Keratinocyte (primary cell): ENCODE results near the gene GAB2. TPM values are rescaled to one million over a fixed set of nuclear protein-coding genes. Genes with fewer than 3 reads are reported as not detected.

Experiments used
- DNase-seq: peaks from one replicate; pipeline ENCODE4 v3.0.0-alpha.2; 2011; ENCODE audit warnings: low read depth, missing footprints, low spot score
- FAIRE-seq: peaks from 2 replicates; lab custom pipeline; 2011; peaks lifted over from hg19 to GRCh38; lab: Jason Lieb, UNC
- H2AFZ ChIP-seq: 2 replicates; pipeline ENCODE4 v1.6.0; 2012; ENCODE audit warnings: low read length, control low read depth, inconsistent platforms; ENCODE audit not compliant: control insufficient read depth
- H3K27ac ChIP-seq: 2 replicates; pipeline ENCODE4 v1.5.1; 2011; ENCODE audit warnings: low read length; ENCODE audit not compliant: control insufficient read depth, insufficient read depth
- H3K27me3 ChIP-seq: 3 replicates; pipeline ENCODE4 v1.6.0; 2011; ENCODE audit warnings: low read length; ENCODE audit not compliant: control insufficient read depth, insufficient read depth; ENCODE audit errors: extremely low read depth
- H3K36me3 ChIP-seq, 2 experiments: 2 replicates in 1 of 2; 3 replicates in 1 of 2; pipeline ENCODE4 v1.5.1; 2011; ENCODE audit warnings: low read length in 2 of 2, mild to moderate bottlenecking in 1 of 2; ENCODE audit not compliant: control insufficient read depth in 2 of 2, insufficient read depth in 2 of 2; ENCODE audit errors: extremely low read depth in 1 of 2
- H3K4me1 ChIP-seq: 3 replicates; pipeline ENCODE4 v1.5.1; 2011; ENCODE audit warnings: low read length; ENCODE audit not compliant: control insufficient read depth, insufficient read depth; ENCODE audit errors: extremely low read depth
- H3K4me2 ChIP-seq: 3 replicates; pipeline ENCODE4 v1.6.0; 2011; ENCODE audit warnings: low read depth, low read length; ENCODE audit not compliant: control insufficient read depth, insufficient read depth; ENCODE audit errors: extremely low read depth
- H3K4me3 ChIP-seq, 3 experiments: fragments of 200-600 bp in 1 of 3; sonication (generic) in 1 of 3; 2 replicates in 2 of 3; 3 replicates in 1 of 3; pipeline ENCODE4 v1.5.1; 2011 to 2016; ENCODE audit warnings: low read length in 3 of 3, mild to moderate bottlenecking in 3 of 3, control low read depth in 2 of 3, inconsistent platforms in 1 of 3, low read depth in 1 of 3, mixed read lengths in 1 of 3, mixed run types in 1 of 3, moderate library complexity in 1 of 3; ENCODE audit not compliant: control insufficient read depth in 2 of 3, insufficient read depth in 2 of 3; ENCODE audit errors: extremely low read depth in 1 of 3
- H3K79me2 ChIP-seq: 2 replicates; pipeline ENCODE4 v1.6.0; 2012; ENCODE audit warnings: low read length; ENCODE audit not compliant: control insufficient read depth, insufficient read depth
- H3K9ac ChIP-seq: 3 replicates; pipeline ENCODE4 v1.6.0; 2011; ENCODE audit warnings: low read length; ENCODE audit not compliant: control insufficient read depth, insufficient read depth; ENCODE audit errors: extremely low read depth
- H3K9me1 ChIP-seq: 3 replicates; pipeline ENCODE4 v1.6.0; 2011; ENCODE audit warnings: low read length; ENCODE audit not compliant: control insufficient read depth, insufficient read depth; ENCODE audit errors: extremely low read depth
- H3K9me3 ChIP-seq: 2 replicates; pipeline ENCODE4 v1.5.1; 2012; ENCODE audit warnings: low read depth, low read length; ENCODE audit not compliant: control insufficient read depth
- H4K20me1 ChIP-seq: 3 replicates; pipeline ENCODE4 v1.6.0; 2011; ENCODE audit warnings: low read length; ENCODE audit not compliant: control insufficient read depth, insufficient read depth; ENCODE audit errors: extremely low read depth
- EZH2 ChIP-seq: IDR thresholded peaks from one replicate; pipeline ENCODE4 v1.6.1; 2012; ENCODE audit warnings: inconsistent platforms, mild to moderate bottlenecking, low read length, moderate library complexity
- dilution Hi-C: fragments of 300-500 bp; cut with MboI; formaldehyde crosslinking; loops from one replicate; pipeline ENCODE4 v1.7.0; 2020; ENCODE audit warnings: low sequenced_read_pairs; ENCODE audit not compliant: extremely low pct_ligation_motif_present
- polyA plus RNA-seq, 5 experiments: library from polyadenylated mRNA; depleted of rRNA in 3 of 5; stranded (reverse) in 3 of 5; stranded (forward) in 1 of 5; unstranded in 1 of 5; fragments of >200 nt; gene quantifications; 1 replicate in 1 of 5; 2 replicates in 3 of 5; 3 replicates in 1 of 5; pipeline versions ENCODE4 v1.2.1 to v1.2.3, GENCODE V29; 2011 to 2012; ENCODE audit warnings: missing spikeins in 2 of 5, low read depth in 1 of 5, low replicate concordance in 1 of 5
- TF ChIP-seq, protein P1 (sequence below), 3 experiments: IDR thresholded peaks in 1 of 3; conservative IDR thresholded peaks in 1 of 3; optimal IDR thresholded peaks in 1 of 3; 2 replicates in 2 of 3; 3 replicates in 1 of 3; pipeline versions ENCODE3 to v1.5.1; 2011; ENCODE audit warnings: low read length in 3 of 3, mild to moderate bottlenecking in 3 of 3, moderate library complexity in 2 of 3, control low read depth in 1 of 3, inconsistent platforms in 1 of 3; ENCODE audit not compliant: insufficient read depth in 2 of 3; ENCODE audit errors: extremely low read depth in 1 of 3

Gene GAB2
- polyA plus RNA-seq, 1 donor (not counting 4 experiments of a cell fraction or from before 2014, with no cell fraction given) = 0.68 TPM

DNA sequence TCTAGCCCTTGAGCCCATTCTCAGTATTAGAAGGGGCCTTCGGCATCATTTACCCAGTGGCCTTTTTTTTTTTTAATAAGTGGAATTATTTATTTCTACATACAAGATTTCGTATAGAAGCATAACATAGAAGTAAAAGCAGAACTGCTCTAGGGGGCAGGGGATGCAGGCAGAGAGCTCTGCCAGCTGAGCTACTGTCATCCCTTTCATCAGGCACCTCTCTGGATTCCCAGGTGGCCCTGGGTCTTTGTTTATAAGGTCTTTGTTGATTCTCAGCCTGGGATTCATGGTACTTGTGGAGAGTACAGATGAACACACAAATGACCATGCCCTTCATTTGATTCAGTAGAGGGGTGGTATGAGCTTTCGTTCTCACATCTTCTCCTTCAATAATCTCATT, 66.4 kb downstream of the GAB2 start:
- H3K9ac ChIP-seq = no peak overlapping the region
- DNase-seq (no peak), FAIRE-seq (no peak)
- dilution Hi-C loops = no loop called here
- no peaks in the 10 kb centered on the region for H3K36me3 ChIP-seq
- H3K4me1 ChIP-seq = no peaks in the 10 kb centered on the region
- no peaks in the 10 kb centered on the region for H3K27me3 ChIP-seq
- no peaks in the 10 kb centered on the region for H4K20me1 ChIP-seq
- no peak overlapping the region for H3K4me3 ChIP-seq
- H3K4me2 ChIP-seq = no peak overlapping the region
- no peak overlapping the region for H2AFZ ChIP-seq
- no peak overlapping the region for H3K27ac ChIP-seq
- no peaks in the 10 kb centered on the region for H3K79me2 ChIP-seq
- TF ChIP-seq, protein P1, sequence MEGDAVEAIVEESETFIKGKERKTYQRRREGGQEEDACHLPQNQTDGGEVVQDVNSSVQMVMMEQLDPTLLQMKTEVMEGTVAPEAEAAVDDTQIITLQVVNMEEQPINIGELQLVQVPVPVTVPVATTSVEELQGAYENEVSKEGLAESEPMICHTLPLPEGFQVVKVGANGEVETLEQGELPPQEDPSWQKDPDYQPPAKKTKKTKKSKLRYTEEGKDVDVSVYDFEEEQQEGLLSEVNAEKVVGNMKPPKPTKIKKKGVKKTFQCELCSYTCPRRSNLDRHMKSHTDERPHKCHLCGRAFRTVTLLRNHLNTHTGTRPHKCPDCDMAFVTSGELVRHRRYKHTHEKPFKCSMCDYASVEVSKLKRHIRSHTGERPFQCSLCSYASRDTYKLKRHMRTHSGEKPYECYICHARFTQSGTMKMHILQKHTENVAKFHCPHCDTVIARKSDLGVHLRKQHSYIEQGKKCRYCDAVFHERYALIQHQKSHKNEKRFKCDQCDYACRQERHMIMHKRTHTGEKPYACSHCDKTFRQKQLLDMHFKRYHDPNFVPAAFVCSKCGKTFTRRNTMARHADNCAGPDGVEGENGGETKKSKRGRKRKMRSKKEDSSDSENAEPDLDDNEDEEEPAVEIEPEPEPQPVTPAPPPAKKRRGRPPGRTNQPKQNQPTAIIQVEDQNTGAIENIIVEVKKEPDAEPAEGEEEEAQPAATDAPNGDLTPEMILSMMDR (optimal IDR thresholded peaks at IDR 0.05 in 1 of 3, IDR thresholded peaks at IDR 0.05 in 1 of 3, conservative IDR thresholded peaks at IDR 0.05 in 1 of 3; ENCODE audit: extremely low read depth in 1 of 3, insufficient read depth in 2 of 3, low read length in 3 of 3) = no peak
- TF ChIP-seq EZH2 = no peak
- H3K9me1 ChIP-seq = no peaks in the 10 kb centered on the region
- H3K9me3 ChIP-seq = no peaks in the 10 kb centered on the region

DNA sequence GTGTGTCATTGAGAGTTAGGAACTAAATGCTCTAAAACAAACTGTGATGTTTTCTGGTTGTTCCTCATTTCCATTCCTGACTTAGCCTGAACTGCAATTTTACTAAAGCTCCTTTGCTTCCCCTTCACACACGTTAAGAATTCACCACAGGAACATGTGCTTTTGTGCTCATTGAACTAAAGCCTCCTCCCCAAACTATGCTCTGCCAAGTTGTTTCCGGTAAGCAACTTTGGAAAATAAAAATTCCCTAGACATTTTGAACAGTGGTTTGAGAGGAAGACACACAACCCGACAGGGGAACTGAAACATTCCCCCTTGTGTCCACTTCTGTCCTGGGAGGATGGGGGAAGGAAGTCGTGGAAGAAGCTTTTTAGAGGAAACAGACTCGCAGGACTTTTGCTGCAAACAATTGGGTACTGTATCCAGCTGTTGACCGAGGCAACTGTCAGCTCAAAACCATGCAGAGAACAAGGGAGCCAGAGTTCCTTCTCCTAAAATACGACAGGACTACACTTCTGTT, 66.9 kb downstream of the GAB2 start:
- TF ChIP-seq EZH2 = no peak
- TF ChIP-seq, protein P1 (optimal IDR thresholded peaks at IDR 0.05 in 1 of 3, IDR thresholded peaks at IDR 0.05 in 1 of 3, conservative IDR thresholded peaks at IDR 0.05 in 1 of 3; ENCODE audit: extremely low read depth in 1 of 3, insufficient read depth in 2 of 3, low read length in 3 of 3) = no peak
- H3K27ac ChIP-seq = no peak overlapping the region
- no peak for DNase-seq
- no peak overlapping the region for H3K9ac ChIP-seq
- dilution Hi-C loops = no loop called here
- no peak overlapping the region for H2AFZ ChIP-seq
- H3K4me2 ChIP-seq = no peak overlapping the region
- H3K27me3 ChIP-seq = no peaks in the 10 kb centered on the region
- H3K9me1 ChIP-seq = no peaks in the 10 kb centered on the region
- H3K36me3 ChIP-seq = no peaks in the 10 kb centered on the region
- H3K4me1 ChIP-seq = no peaks in the 10 kb centered on the region
- no peaks in the 10 kb centered on the region for H3K9me3 ChIP-seq
- no peak for FAIRE-seq
- no peak overlapping the region for H3K4me3 ChIP-seq
- no peaks in the 10 kb centered on the region for H3K79me2 ChIP-seq
- no peaks in the 10 kb centered on the region for H4K20me1 ChIP-seq
